Testis (tissue), 2 donors: ENCODE measurements around the gene ZNF503.

Source experiments
- POLR2A ChIP-seq: fragments of 450-650 bp; IDR thresholded peaks from one replicate; pipeline ENCODE4 v1.6.1; 2017; ENCODE audit warnings: antibody characterized with exemption, mild to moderate bottlenecking, moderate library complexity
- TF ChIP-seq, protein P1 (sequence below), 3 experiments: fragments of 450-650 bp in 2 of 3; fragments of 200-600 bp in 1 of 3; sonication (generic) in 1 of 3; IDR thresholded peaks; one replicate each; pipeline ENCODE4 v1.5.1; 2016 to 2019; ENCODE audit warnings: antibody characterized with exemption in 3 of 3, mild to moderate bottlenecking in 2 of 3, moderate library complexity in 1 of 3

DNA sequence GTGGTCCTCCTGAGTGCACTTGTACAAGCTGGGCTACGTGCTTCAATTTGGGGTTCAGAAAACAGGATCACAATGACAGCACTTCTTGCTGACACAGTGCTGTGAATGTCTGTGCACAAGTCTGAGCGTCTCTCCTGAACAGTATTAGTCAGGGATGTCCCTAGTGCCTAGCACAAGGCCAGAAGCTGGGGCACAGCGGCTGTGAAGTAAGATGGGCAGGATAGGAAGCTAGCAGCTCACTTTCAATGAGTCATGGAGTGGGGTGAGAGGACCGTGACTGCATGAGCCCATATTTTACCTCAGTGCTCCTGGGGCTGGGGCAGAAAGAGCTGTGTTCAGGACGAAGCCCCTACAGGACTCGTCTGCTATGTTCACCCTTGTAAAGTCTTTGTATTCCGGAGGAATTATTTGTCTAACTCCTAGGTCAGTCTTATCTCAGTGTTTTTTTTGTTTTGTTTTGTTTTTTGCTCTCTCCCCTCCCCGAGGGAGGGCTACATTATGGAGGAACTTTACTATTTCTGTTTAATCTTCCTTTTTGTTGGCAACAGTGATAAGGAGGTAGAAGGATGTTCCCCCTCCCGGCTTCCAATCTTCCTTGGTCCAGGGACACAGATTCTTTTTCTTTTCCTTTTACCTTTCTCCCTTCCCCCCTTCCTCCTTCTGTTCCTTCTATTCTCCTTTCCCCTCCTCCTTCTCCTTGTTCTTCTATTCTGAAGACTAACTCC lies 27.0 kb upstream of the ZNF503 start:
- TF ChIP-seq POLR2A: no peak
- TF ChIP-seq, protein P1, sequence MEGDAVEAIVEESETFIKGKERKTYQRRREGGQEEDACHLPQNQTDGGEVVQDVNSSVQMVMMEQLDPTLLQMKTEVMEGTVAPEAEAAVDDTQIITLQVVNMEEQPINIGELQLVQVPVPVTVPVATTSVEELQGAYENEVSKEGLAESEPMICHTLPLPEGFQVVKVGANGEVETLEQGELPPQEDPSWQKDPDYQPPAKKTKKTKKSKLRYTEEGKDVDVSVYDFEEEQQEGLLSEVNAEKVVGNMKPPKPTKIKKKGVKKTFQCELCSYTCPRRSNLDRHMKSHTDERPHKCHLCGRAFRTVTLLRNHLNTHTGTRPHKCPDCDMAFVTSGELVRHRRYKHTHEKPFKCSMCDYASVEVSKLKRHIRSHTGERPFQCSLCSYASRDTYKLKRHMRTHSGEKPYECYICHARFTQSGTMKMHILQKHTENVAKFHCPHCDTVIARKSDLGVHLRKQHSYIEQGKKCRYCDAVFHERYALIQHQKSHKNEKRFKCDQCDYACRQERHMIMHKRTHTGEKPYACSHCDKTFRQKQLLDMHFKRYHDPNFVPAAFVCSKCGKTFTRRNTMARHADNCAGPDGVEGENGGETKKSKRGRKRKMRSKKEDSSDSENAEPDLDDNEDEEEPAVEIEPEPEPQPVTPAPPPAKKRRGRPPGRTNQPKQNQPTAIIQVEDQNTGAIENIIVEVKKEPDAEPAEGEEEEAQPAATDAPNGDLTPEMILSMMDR (IDR thresholded peaks at IDR 0.05): no peak
